Fibroblast of lung (primary cell): ENCODE measurements around the gene ZBTB22. TPM values are rescaled to one million over a fixed set of nuclear protein-coding genes. Genes with fewer than 3 reads are reported as not detected.
"Not testable (repeated sequence)": the region's sequence is repeated elsewhere in the genome, so short reads cannot be mapped to it uniquely, and the experiment has no call there.

Experiments used
- DNase-seq, 2 donors: peaks; one replicate each; pipeline versions ENCODE4 v3.0.0 to v3.0.0-alpha.2; 2010; ENCODE audit warnings: low read depth in 2 of 2
- H2AFZ ChIP-seq: 2 replicates; pipeline ENCODE4 v1.5.1; 2012; ENCODE audit warnings: low read length, control low read depth, inconsistent platforms
- H3K27ac ChIP-seq: 2 replicates; pipeline ENCODE4 v1.5.1; 2011; ENCODE audit warnings: low read length, control low read depth; ENCODE audit not compliant: insufficient read depth
- H3K27me3 ChIP-seq: 2 replicates; pipeline ENCODE4 v1.5.1; 2011; ENCODE audit warnings: mild to moderate bottlenecking, low read length; ENCODE audit not compliant: control insufficient read depth, insufficient read depth
- H3K36me3 ChIP-seq: 2 replicates; pipeline ENCODE4 v1.5.1; 2011; ENCODE audit warnings: low read length; ENCODE audit not compliant: control insufficient read depth, insufficient read depth
- H3K4me1 ChIP-seq: 2 replicates; pipeline ENCODE4 v1.5.1; 2011; ENCODE audit warnings: low read length; ENCODE audit not compliant: control insufficient read depth, insufficient read depth; ENCODE audit errors: extremely low read depth
- H3K4me2 ChIP-seq: 2 replicates; pipeline ENCODE4 v1.5.1; 2011; ENCODE audit warnings: low read length, control low read depth; ENCODE audit not compliant: insufficient read depth; ENCODE audit errors: extremely low read depth
- H3K4me3 ChIP-seq, 4 experiments: fragments of 200-600 bp in 1 of 4; sonication (generic) in 1 of 4; replicated peaks in 1 of 4; 2 replicates each; pipeline ENCODE4 v1.5.1; 2011 to 2016; ENCODE audit warnings: low read length in 4 of 4, low read depth in 3 of 4, mild to moderate bottlenecking in 3 of 4, control low read depth in 2 of 4, inconsistent platforms in 1 of 4, mixed read lengths in 1 of 4; ENCODE audit not compliant: insufficient read depth in 1 of 4; ENCODE audit errors: control extremely low read depth in 1 of 4
- H3K79me2 ChIP-seq: 2 replicates; pipeline ENCODE4 v1.5.1; 2012; ENCODE audit warnings: mild to moderate bottlenecking, low read length, inconsistent platforms; ENCODE audit not compliant: control insufficient read depth, insufficient read depth
- H3K9ac ChIP-seq: 2 replicates; pipeline ENCODE4 v1.5.1; 2011; ENCODE audit warnings: mild to moderate bottlenecking, low read length, control low read depth; ENCODE audit not compliant: insufficient read depth
- H3K9me3 ChIP-seq: 2 replicates; pipeline ENCODE4 v1.5.1; 2012; ENCODE audit warnings: low read depth, low read length; ENCODE audit not compliant: control insufficient read depth, insufficient read depth
- H4K20me1 ChIP-seq: 2 replicates; pipeline ENCODE4 v1.5.1; 2011; ENCODE audit warnings: low read length; ENCODE audit not compliant: control insufficient read depth, insufficient read depth; ENCODE audit errors: extremely low read depth
- CTCF ChIP-seq, 2 donors: IDR thresholded peaks in 1 of 2; conservative IDR thresholded peaks in 1 of 2; 1 replicate in 1 of 2; 2 replicates in 1 of 2; pipeline ENCODE4 v1.5.1; 2011 to 2012; ENCODE audit warnings: low read length in 2 of 2, control low read depth in 1 of 2, inconsistent platforms in 1 of 2, low read depth in 1 of 2, mild to moderate bottlenecking in 1 of 2
- EZH2 ChIP-seq: IDR thresholded peaks from 2 replicates; pipeline ENCODE4 v1.5.1; 2012; ENCODE audit warnings: low read length, control low read depth, mild to moderate bottlenecking; ENCODE audit errors: missing control alignments
- polyA plus RNA-seq, 2 donors: library from polyadenylated mRNA; depleted of rRNA in 1 of 2; stranded (reverse) in 1 of 2; unstranded in 1 of 2; fragments of >200 nt; gene quantifications; 2 replicates each; pipeline ENCODE4 v1.2.1, GENCODE V29; 2011 to 2012; ENCODE audit warnings: missing spikeins in 1 of 2
- total RNA-seq: library from RNA; depleted of rRNA; stranded (reverse); fragments of >200 nt; gene quantifications from 2 replicates; pipeline ENCODE4 v1.2.1, GENCODE V29; 2014

ZBTB22 gene
- total and polyA plus RNA-seq, 2 donors (not counting 1 experiment from before 2014, with no cell fraction given) = 8.9 to 31.2 TPM

GRCh38 chr6:33343953-33344611, 26.5 kb upstream of the ZBTB22 start:
- Histone ChIP-seq H3K9me3 (no peaks in the 10 kb centered on the region), H3K27ac (no peak overlapping the region), H3K27me3 (no peaks in the 10 kb centered on the region), H3K4me2 (no peak overlapping the region), H3K4me1 (no peaks in the 10 kb centered on the region), H4K20me1 (no peaks in the 10 kb centered on the region), H3K36me3 (no peaks in the 10 kb centered on the region), H3K9ac (no peak overlapping the region), H3K4me3 (no peak overlapping the region), H3K79me2 (no peaks in the 10 kb centered on the region), H2AFZ (no peak overlapping the region)
- TF ChIP-seq CTCF (conservative IDR thresholded peaks at IDR 0.05 in 1 of 2, IDR thresholded peaks at IDR 0.05 in 1 of 2; ENCODE audit: low read depth in 1 of 2, low read length in 2 of 2) = no peak
- no peak for TF ChIP-seq EZH2
- no peak for DNase-seq

- H3K9ac ChIP-seq, H3K4me1 ChIP-seq, H3K36me3 ChIP-seq, H3K79me2 ChIP-seq, H3K9me3 ChIP-seq, H4K20me1 ChIP-seq, H3K4me2 ChIP-seq, H3K4me3 ChIP-seq, H3K27me3 ChIP-seq, H2AFZ ChIP-seq, DNase-seq, H3K27ac ChIP-seq: not testable (repeated sequence)
These were observed 26.0 kb upstream of the ZBTB22 start for GRCh38 chr6:33343606-33343952.

GRCh38 chr6:33339193-33339592, 21.6 kb upstream of the ZBTB22 start:
- H3K27me3 ChIP-seq = no peaks in the 10 kb centered on the region
- no peaks in the 10 kb centered on the region for H4K20me1 ChIP-seq
- H3K9ac ChIP-seq = no peak overlapping the region
- H3K4me3 ChIP-seq = no peak overlapping the region
- H3K27ac ChIP-seq = no peak overlapping the region
- no peak for TF ChIP-seq EZH2
- no peak for TF ChIP-seq CTCF (conservative IDR thresholded peaks at IDR 0.05 in 1 of 2, IDR thresholded peaks at IDR 0.05 in 1 of 2; ENCODE audit: low read depth in 1 of 2, low read length in 2 of 2)
- DNase-seq = no peak
- H3K79me2 ChIP-seq = no peaks in the 10 kb centered on the region
- no peaks in the 10 kb centered on the region for H3K36me3 ChIP-seq
- no peak overlapping the region for H2AFZ ChIP-seq
- H3K9me3 ChIP-seq = no peaks in the 10 kb centered on the region
- H3K4me1 ChIP-seq = no peaks in the 10 kb centered on the region
- no peak overlapping the region for H3K4me2 ChIP-seq
